ENCODE results near the gene CCDC188. TPM values are rescaled to one million over a fixed set of nuclear protein-coding genes. Genes with fewer than 3 reads are reported as not detected.

Gene CCDC188
- polyA plus RNA-seq, 1 donor from 2014 or later = not detected

GRCh38 chr22:20111689-20112622 is 38.9 kb downstream of the CCDC188 start (continued):
- no peak for TF ChIP-seq CTCF (IDR thresholded peaks at IDR 0.05; ENCODE audit: poor library complexity, severe bottlenecking)

- peaks cover 6% of the 10 kb centered on the region for H3K36me3 ChIP-seq (ENCODE audit: insufficient read depth, low read length)
- H2AFZ ChIP-seq (ENCODE audit: low read depth, low read length) = no peak overlapping the region
- H3K27me3 ChIP-seq (ENCODE audit: insufficient read depth, low read depth, low read length) = no peaks in the 10 kb centered on the region
- H3K9me3 ChIP-seq (ENCODE audit: low read length) = no peaks in the 10 kb centered on the region
- H3K4me3 ChIP-seq (ENCODE audit: low read length) = no peak overlapping the region
- TF ChIP-seq TAF1 (IDR thresholded peaks at IDR 0.05; ENCODE audit: low read depth) = no peak
- TF ChIP-seq CTCF (IDR thresholded peaks at IDR 0.05; ENCODE audit: poor library complexity, severe bottlenecking) = peak; percentile 50
- no peaks in the 10 kb centered on the region for H3K9me2 ChIP-seq (ENCODE audit: insufficient read depth, low read length)
- H4K20me1 ChIP-seq (ENCODE audit: insufficient read depth) = no peaks in the 10 kb centered on the region
- H3K79me2 ChIP-seq (replicated peaks; ENCODE audit: insufficient read depth, low read length) = peaks cover 9% of the 10 kb centered on the region
- H3K9ac ChIP-seq (ENCODE audit: low read length) = no peak overlapping the region
- H3K27ac ChIP-seq (ENCODE audit: low read length) = no peak overlapping the region
- no peaks in the 10 kb centered on the region for H3F3A ChIP-seq (ENCODE audit: insufficient read depth, low read length, poor library complexity, severe bottlenecking)
- H3K4me2 ChIP-seq (ENCODE audit: low read length) = no peak overlapping the region
These were observed 39.7 kb downstream of the CCDC188 start for GRCh38 chr22:20111045-20111688.

- peaks cover 6% of the 10 kb centered on the region for H3K36me3 ChIP-seq (ENCODE audit: insufficient read depth, low read length)
- H3K9me3 ChIP-seq (ENCODE audit: low read length) = no peaks in the 10 kb centered on the region
- no peaks in the 10 kb centered on the region for H3F3A ChIP-seq (ENCODE audit: insufficient read depth, low read length, poor library complexity, severe bottlenecking)
- TF ChIP-seq SMC3 (conservative IDR thresholded peaks at IDR 0.05; ENCODE audit: poor library complexity) = no peak
- TF ChIP-seq POLR2AphosphoS5 (IDR thresholded peaks at IDR 0.05) = no peak
- no peak for TF ChIP-seq MXI1 (conservative IDR thresholded peaks at IDR 0.05; ENCODE audit: poor library complexity, severe bottlenecking)
- TF ChIP-seq RAD21 (conservative IDR thresholded peaks at IDR 0.05) = no peak
- no peak for TF ChIP-seq EZH2 (IDR thresholded peaks at IDR 0.05; ENCODE audit: borderline replicate concordance, insufficient read depth, low read length, poor library complexity, severe bottlenecking)
- H3K9ac ChIP-seq (ENCODE audit: low read length) = no peak overlapping the region
- no peak overlapping the region for H3K4me3 ChIP-seq (ENCODE audit: low read length)
- H3K4me2 ChIP-seq (ENCODE audit: low read length) = no peak overlapping the region
- H3K79me2 ChIP-seq (replicated peaks; ENCODE audit: insufficient read depth, low read length) = peaks cover 2% of the 10 kb centered on the region
- H3K9me2 ChIP-seq (ENCODE audit: insufficient read depth, low read length) = no peaks in the 10 kb centered on the region
- H3K27ac ChIP-seq (ENCODE audit: low read length) = no peak overlapping the region
- H4K20me1 ChIP-seq (ENCODE audit: insufficient read depth) = no peaks in the 10 kb centered on the region
- no peak overlapping the region for H2AFZ ChIP-seq (ENCODE audit: low read depth, low read length)
- H3K27me3 ChIP-seq (ENCODE audit: insufficient read depth, low read depth, low read length) = no peaks in the 10 kb centered on the region
These were observed 40.4 kb downstream of the CCDC188 start for GRCh38 chr22:20110359-20110985.

Measured in neural cell (in vitro differentiated cells).